SK-N-DZ (cell line): ENCODE results near the gene CPEB3.
"Not testable (repeated sequence)": the region's sequence is repeated elsewhere in the genome, so short reads cannot be mapped to it uniquely, and the experiment has no call there.

Source experiments
- DNase-seq: peaks from one replicate; pipeline ENCODE4 v3.0.0-alpha.2; 2015; ENCODE audit warnings: low spot score

The CPEB3 gene

DNA sequence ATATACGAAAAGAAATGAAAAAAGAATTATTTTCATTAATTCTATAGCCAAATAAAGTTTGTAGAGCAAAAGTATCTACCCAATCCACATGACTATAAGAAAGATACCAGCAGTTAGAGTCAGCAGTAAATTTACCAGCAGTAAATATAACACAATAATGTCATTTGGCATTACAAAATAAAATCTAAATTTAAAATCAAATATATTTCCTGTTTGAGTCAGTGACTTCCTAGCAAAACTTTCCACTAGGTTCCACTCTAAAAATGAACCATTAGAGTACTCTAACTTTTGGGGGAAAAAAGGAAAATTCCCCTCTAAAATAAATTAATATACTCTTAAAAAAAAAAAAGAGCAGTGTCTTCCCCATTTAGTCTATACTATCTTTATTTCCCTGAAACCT, 144.8 kb downstream of the CPEB3 start:
- DNase-seq: no peak

GRCh38 chr10:92142949-92143348, 147.9 kb downstream of the CPEB3 start:
- DNase-seq: no peak

- DNase-seq: no peak
These were observed 148.4 kb downstream of the CPEB3 start for GRCh38 chr10:92142512-92142911.

- not testable (repeated sequence) for DNase-seq
These were observed 149.7 kb downstream of the CPEB3 start for GRCh38 chr10:92141147-92141546.

DNA sequence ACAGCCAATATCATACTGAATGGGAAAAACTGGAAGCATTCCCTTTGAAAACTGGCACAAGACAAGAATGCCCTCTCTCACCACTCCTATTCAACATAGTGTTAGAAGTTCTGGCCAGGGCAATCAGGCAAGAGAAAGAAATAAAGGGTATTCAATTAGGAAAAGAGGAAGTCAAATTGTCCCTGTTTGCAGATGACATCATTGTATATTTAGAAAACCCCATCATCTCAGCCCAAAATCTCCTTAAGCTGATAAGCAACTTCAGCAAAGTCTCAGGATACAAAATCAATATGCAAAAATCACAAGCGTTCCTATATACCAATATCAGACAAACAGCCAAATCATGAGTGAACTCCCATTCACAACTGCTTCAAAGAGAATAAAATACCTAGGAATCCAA, 156.8 kb downstream of the CPEB3 start:
- not testable (repeated sequence) for DNase-seq

DNA sequence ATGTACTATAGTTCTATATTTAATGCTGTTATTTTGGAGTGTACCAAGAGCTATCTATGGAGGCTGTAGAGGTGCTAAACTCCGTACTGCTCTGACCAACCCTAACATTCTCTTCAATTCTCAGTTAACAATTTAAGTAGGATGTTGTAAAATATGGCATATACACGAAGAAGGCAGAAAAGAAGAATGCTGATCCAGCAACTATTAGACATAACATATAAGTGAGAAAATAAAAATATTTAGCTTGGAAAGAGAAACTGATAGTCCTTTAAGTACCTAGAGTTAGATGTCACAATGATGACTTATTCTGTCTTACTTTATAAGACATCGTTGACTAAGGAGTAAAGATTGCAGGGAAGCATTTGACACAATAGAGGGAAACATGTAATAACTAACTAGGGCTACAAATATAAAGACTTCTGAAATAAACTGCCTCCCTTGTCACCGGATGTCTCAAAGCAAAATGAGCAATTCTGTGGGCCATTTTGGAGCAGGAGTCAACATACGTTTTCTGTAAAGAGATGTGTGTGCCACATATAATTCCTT, 159.5 kb downstream of the CPEB3 start:
- no peak for DNase-seq

DNA sequence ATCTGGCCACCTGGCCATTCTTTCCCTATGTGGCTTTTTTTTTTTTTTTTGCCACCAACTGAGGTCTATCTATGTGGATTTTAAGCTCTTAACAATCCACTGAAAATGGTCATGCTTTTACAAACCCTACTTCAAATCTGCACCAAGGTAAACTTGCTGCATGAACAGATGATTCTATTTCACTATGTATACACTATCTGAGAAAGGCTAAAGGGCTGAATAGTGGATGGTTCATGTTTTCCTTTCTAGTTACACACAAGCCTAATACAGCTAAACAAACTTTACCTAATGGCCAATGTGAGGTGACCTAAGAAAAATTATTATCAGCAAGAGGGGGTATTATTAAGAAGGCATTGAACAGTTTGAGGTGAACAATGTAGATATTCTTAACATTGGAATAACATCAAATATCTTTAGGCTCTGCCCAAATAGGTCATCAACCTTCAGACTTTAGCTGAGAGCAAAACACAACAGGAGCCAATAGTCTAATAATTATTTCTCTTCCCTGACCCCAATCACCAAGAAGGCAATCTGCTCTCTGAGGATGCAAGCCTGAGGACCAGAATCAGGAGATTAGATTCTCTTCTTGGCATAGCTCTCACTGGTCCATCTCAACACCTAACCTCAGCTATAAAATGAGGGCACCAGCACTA, 160.1 kb downstream of the CPEB3 start:
- no peak for DNase-seq

GRCh38 chr10:92126100-92126650, 164.7 kb downstream of the CPEB3 start:
- DNase-seq: no peak

DNA sequence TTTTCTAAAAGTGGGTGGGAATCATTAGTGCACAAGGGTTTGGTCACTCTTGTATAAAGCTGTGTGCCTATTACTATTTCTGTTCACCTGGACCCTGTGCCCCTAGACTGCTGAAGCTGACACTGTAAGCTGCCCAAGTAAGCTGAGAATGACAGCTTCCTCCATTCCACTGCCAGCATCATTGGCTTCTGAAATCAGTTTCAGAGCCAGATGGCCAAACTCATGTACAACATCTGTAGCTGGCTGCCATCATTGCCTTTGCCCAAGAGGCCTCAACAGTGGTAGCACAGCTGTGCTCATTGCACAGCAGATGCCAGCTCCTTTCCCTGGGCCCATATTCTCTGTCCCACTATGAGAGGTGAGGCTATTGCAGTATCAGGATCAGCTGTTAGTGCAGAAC, 165.7 kb downstream of the CPEB3 start:
- no peak for DNase-seq

- no peak for DNase-seq
These were observed 166.2 kb downstream of the CPEB3 start for GRCh38 chr10:92124616-92125143.

- no peak for DNase-seq
These were observed 166.9 kb downstream of the CPEB3 start for GRCh38 chr10:92124020-92124419.

- DNase-seq: no peak
These were observed 167.9 kb downstream of the CPEB3 start for GRCh38 chr10:92122941-92123450.

DNA sequence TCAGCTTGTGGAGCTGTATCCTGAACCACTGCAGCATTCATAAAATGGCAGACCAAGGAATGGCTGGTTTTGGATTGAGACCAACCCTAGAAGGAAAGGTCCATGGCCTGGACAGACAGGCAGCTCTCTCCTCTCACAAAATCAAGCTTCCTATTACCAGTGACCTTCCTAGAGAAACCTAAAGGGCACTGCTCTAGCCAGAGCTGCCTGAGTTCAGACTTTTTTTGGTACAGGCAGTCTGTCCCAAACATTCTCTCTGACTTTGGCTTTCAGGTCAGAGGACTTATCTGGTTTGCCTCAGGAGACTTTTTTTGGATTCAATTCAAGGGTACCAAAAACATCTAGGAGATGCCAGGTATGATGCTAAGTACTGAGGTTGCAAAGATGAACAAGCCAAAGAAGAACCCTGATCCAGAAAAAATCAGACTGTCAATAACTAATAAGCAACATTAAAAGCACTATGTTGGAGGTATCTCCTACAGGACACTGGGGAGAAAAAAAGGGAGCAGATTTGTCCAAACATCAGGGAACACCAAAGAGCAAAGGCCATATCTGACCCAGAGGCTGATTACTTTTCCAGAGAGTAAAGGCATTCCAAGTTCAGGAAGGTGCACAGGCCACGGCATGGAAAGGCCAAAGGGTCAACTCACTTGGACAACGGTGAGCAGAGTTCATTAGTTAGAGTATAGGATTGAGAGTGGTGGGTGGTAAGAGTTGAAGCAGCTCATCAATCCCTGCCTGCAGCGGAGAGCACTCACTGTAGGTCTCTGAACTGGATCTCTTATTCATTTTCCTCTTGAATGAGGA, 169.0 kb downstream of the CPEB3 start:
- no peak for DNase-seq

- DNase-seq: no peak
These were observed 171.5 kb downstream of the CPEB3 start for GRCh38 chr10:92119340-92119739.

DNA sequence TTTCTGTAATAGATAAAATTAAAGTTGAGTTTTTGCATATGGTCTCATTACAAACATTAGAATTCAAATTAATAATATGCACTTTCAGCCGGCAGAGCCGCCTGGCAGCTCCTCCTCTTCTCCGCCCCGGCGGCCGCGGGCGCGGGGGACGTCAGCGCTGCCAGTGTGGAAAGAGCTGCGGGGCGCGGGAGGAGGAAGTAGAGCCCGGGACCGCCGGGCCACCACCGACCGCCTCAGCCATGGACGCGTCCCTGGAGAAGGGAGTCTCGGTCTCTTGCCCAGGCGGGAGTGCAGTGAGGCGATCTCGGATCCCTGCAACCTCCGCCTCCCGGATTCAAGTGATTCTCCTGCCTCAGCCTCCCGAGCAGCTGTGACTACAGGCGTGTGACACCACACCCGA, 176.0 kb downstream of the CPEB3 start:
- DNase-seq: not testable (repeated sequence)

DNA sequence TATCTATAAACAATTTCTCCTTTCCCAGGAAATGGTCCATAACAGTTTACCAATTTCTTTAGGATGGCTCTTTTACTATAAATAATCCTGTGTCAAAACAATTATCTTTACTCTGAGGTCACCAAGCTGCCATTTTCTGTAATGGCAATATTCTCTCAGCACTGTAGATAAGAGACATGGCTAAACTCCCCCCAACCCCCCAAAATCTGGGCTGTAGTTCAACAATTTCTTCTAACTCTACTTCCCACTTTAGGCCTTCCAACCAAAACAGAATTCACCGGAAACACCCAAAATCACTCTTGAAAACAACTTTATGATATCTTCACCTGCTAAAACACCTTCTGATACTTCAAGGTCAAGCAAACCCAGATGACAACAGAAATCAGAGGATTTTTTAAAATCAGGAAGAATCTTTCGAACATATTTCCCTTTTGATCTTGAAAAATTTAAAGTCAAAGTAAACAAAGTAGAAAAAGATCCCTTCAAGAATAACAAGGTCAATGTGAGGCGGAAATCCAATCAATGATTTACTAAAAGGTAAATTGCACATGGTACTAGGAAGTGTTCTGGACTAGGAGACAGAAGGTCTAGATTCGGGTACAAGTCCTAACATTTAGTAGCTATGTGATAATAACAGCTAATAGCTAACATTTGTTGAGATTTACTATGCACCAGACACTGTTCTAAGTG, 176.8 kb downstream of the CPEB3 start:
- no peak for DNase-seq

DNA sequence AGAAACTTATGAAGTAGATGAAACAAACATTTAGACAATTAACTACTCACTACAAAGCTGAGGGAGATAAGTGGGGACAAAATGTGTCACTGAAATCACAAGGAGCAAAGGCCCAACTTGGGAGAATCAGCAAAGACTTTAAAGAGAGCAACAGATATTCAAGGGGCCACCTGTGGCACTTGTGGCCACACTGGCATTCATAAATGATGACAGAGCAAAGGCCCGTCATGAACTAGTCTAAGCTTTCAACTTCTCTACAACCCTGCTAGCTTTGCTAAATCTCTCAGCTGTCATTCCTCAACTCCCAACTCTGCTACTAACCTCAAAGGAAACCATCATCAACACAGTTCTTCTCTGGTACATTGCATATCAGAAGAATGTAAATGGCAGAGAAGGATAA, 178.4 kb downstream of the CPEB3 start:
- no peak for DNase-seq

DNA sequence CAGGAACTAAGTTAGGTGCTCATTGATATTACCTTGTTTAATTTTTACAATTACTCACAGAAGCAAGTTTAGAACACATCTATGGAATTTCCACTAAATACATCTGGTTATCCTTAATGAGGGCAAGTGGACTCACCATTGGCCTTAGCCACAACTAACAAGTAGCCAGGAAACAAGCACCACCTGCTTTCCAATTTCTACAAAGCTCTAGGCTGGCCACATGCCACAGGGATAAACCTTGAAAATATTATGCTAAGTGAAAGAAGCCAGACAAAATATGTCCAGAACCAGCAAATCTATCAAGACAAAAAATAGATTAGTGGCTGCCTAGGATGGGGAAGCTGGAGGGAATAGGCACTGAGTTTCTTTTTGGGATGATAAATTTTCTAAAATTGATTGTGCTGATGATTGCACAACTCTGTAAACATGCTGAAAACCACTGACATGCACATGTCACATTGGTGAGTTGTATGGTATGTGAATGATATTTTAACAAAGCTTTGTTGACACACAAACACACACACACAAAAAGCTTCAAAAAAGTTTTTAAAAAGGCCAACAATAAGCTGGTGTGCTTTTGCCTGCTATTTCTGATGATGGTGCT, 179.4 kb downstream of the CPEB3 start:
- no peak for DNase-seq

GRCh38 chr10:92110039-92110794, 180.7 kb downstream of the CPEB3 start:
- DNase-seq: no peak

DNA sequence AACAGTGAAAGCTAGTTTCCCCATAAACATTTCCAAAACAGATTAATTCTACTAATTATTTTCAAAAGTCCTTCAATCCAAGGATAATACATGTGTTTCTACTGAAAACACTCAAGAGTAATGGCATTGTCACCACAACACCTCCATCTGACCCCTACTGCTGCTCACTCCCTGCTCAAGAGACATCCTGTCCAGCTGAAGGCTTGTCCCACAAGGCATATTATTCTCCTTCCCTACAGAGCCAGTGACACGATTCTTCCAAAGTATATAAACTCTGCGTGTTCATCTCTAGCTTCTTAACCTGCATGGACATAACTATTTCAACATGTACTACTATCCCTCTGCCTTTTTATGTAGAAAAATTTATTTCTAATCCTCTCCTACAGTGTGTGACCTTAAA, 182.1 kb downstream of the CPEB3 start:
- DNase-seq: no peak
